Skin epidermis (tissue), 12 donors: Measurements from ENCODE around the gene FAM131A.
A peak's percentile ranks its signal among the peaks of the same experiment; 100 is the strongest.

Experiments used
- H3K27ac ChIP-seq, 21 experiments: fragments of 200-600 bp; sonication (generic) in 11 of 21; one replicate each; pipeline ENCODE4 v1.5.0; 2020; ENCODE audit warnings: mild to moderate bottlenecking in 3 of 21, inconsistent platforms in 2 of 21, moderate library complexity in 2 of 21
- H3K4me3 ChIP-seq, 7 experiments: fragments of 200-600 bp; sonication (generic) in 2 of 7; one replicate each; pipeline ENCODE4 v1.5.0; 2020; ENCODE audit warnings: inconsistent platforms in 2 of 7, mild to moderate bottlenecking in 2 of 7, moderate library complexity in 1 of 7

Gene FAM131A

GRCh38 chr3:184337399-184337714 lies at the start of gene FAM131A:
TSS of gene FAM131A (plus strand) at chr3:184337600. CDS start at chr3:184337631, 31 bp downstream.
- Histone ChIP-seq H3K4me3 (peak within 1 kb of the TSS; percentile 55 to 91 (median 78)), H3K27ac (peak within 1 kb of the TSS in 20 of 21 experiments; percentile 86 to 99 (median 96))

- no peak overlapping the region for H3K4me3 ChIP-seq
- no peak overlapping the region for H3K27ac ChIP-seq
Measured at GRCh38 chr3:184289426-184289938, 47.9 kb upstream of the FAM131A start.

- no peak overlapping the region for H3K27ac ChIP-seq
- H3K4me3 ChIP-seq: no peak overlapping the region
Measured at GRCh38 chr3:184290331-184290730, 47.1 kb upstream of the FAM131A start.

GRCh38 chr3:184291044-184291737 lies 46.2 kb upstream of the FAM131A start:
- no peak overlapping the region for H3K4me3 ChIP-seq

GRCh38 chr3:184291738-184292445 lies 45.5 kb upstream of the FAM131A start:
- no peak overlapping the region for H3K27ac ChIP-seq
- no peak overlapping the region for H3K4me3 ChIP-seq

More at GRCh38 chr3:184291044-184291737, 46.2 kb upstream of the FAM131A start:
- no peak overlapping the region for H3K27ac ChIP-seq

- Histone ChIP-seq H3K27ac (no peak overlapping the region), H3K4me3 (no peak overlapping the region)
Measured at GRCh38 chr3:184295771-184296170, 41.6 kb upstream of the FAM131A start.

GRCh38 chr3:184296616-184297015 lies 40.8 kb upstream of the FAM131A start:
- no peak overlapping the region for H3K4me3 ChIP-seq
- H3K27ac ChIP-seq: no peak overlapping the region

GRCh38 chr3:184298759-184299487 lies 38.5 kb upstream of the FAM131A start, which contains the start of gene PSMD2:
TSS of gene PSMD2 (plus strand) at chr3:184299241. CDS start at chr3:184299267, 26 bp downstream.
- peak within 1 kb of the TSS; percentile 15 to 92 (median 86) for H3K27ac ChIP-seq

GRCh38 chr3:184299488-184300377 lies 37.7 kb upstream of the FAM131A start:
- Histone ChIP-seq H3K27ac (peak overlapping the region; percentile 15 to 92 (median 84)), H3K4me3 (peak overlapping the region; percentile 71 to 95 (median 87))

More at GRCh38 chr3:184298759-184299487, 38.5 kb upstream of the FAM131A start, which contains the start of gene PSMD2:
- peak within 1 kb of the TSS; percentile 71 to 95 (median 87) for H3K4me3 ChIP-seq

- Histone ChIP-seq H3K27ac (peak overlapping the region in 6 of 21 experiments; percentile 78 to 90 (median 84)), H3K4me3 (peak overlapping the region in 6 of 7 experiments; percentile 71 to 95 (median 88))
Measured at GRCh38 chr3:184300378-184300720, 37.1 kb upstream of the FAM131A start.

- no peak overlapping the region for H3K27ac ChIP-seq
- no peak overlapping the region for H3K4me3 ChIP-seq
Measured at GRCh38 chr3:184305577-184305976, 31.8 kb upstream of the FAM131A start.

GRCh38 chr3:184306341-184306972 lies 30.9 kb upstream of the FAM131A start:
- Histone ChIP-seq H3K4me3 (no peak overlapping the region), H3K27ac (no peak overlapping the region)

GRCh38 chr3:184307915-184308314 lies 29.5 kb upstream of the FAM131A start:
- no peak overlapping the region for H3K4me3 ChIP-seq
- H3K27ac ChIP-seq: no peak overlapping the region

- Histone ChIP-seq H3K27ac (no peak overlapping the region), H3K4me3 (no peak overlapping the region)
Measured at GRCh38 chr3:184308744-184309143, 28.7 kb upstream of the FAM131A start.

- Histone ChIP-seq H3K27ac (no peak overlapping the region), H3K4me3 (no peak overlapping the region)
Measured at GRCh38 chr3:184311633-184312032, 25.8 kb upstream of the FAM131A start.

GRCh38 chr3:184314363-184314699 lies 23.1 kb upstream of the FAM131A start, which contains the start of gene EIF4G1:
TSS of gene EIF4G1 (plus strand) at chr3:184314606. CDS start at chr3:184315797, 1,191 bp downstream.
- Histone ChIP-seq H3K27ac (peak within 1 kb of the TSS; percentile 86 to 100 (median 97)), H3K4me3 (peak within 1 kb of the TSS; percentile 70 to 85 (median 83))

GRCh38 chr3:184314700-184315542 lies 22.5 kb upstream of the FAM131A start:
- peak overlapping the region; percentile 86 to 100 (median 97) for H3K27ac ChIP-seq
- peak overlapping the region; percentile 70 to 85 (median 83) for H3K4me3 ChIP-seq

- Histone ChIP-seq H3K27ac (peak overlapping the region; percentile 86 to 100 (median 97)), H3K4me3 (peak overlapping the region; percentile 70 to 85 (median 83))
Measured at GRCh38 chr3:184315543-184315867, 21.9 kb upstream of the FAM131A start.
